ENCODE data around the gene ESPL1. TPM values are rescaled to one million over a fixed set of nuclear protein-coding genes. Genes with fewer than 3 reads are reported as not detected.

The ESPL1 gene
- polyA plus RNA-seq, 1 donor, result 31.2 TPM

DNA sequence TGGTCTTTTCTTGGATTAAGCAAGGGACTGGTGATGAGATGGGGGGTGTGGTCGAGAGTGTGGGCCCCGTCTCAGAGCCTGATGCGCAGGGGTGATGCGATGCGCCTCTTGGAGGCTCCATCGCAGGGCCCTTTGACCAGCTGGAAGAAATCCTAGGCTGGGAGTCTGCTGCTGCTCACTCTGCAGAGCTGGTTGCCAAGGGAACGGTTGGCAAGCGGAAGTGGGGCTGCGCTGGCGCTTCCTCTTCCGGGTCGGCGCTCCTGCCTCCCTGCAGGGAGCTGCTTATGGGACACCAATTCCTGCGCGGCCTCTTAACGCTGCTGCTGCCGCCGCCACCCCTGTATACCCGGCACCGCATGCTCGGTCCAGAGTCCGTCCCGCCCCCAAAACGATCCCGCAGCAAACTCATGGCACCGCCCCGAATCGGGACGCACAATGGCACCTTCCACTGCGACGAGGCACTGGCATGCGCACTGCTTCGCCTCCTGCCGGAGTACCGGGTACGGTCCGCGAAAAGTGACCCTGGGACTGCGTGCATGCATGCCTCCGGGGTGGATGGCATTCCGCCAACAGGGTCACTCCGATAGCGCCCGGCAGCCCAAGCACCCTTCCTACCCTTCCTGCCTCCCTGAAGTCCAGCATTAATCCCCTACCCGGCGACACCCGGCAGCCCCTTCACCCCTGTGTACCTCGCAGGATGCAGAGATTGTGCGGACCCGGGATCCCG, 31.5 kb downstream of the ESPL1 start, which contains the start of gene MYG1:
Gene MYG1 (plus strand): TSS at position 242 of the 727 bp plus-strand sequence. CDS start 43 bp downstream, at position 285.
- Histone ChIP-seq H3K27ac (ENCODE audit: low read length) (peak within 1 kb of the TSS; percentile 46), H3K36me3 (ENCODE audit: control insufficient read depth, insufficient read depth, low read length) (peaks cover 37% of the 10 kb centered on the region), H3K4me1 (ENCODE audit: control insufficient read depth, insufficient read depth, low read length) (peaks cover 15% of the 10 kb centered on the region), H3K4me3 (ENCODE audit: low read length) (peak within 1 kb of the TSS; percentile 78), H3K9me3 (ENCODE audit: control insufficient read depth, low read depth, low read length) (no peaks in the 10 kb centered on the region), H3K27me3 (ENCODE audit: control insufficient read depth, insufficient read depth, low read length) (no peaks in the 10 kb centered on the region)
- WGBS (ENCODE audit: insufficient coverage, low lambda C conversion rate), result no CpG with 5 or more reads among the region's 51 CpGs
- DNase-seq, result peak; percentile 90 to 94

DNA sequence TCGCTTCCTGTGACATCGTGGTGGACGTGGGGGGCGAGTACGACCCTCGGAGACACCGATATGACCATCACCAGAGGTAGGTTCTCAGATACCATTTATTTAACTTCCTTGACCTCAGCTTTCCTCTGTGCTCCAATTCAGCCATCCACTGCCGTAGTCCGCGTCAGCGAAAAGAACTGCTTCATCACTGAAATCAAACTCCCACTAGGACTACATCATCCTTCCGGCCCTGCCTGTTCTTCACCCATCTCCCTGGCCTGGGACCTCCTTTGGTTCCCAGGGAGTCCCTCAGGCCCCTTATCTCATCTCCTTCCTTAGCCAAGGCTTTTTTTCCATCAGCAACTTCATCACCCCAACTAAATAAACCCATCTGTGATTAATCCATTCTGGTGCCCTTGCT, 32.1 kb downstream of the ESPL1 start:
- no peak for DNase-seq
- H3K27ac ChIP-seq (ENCODE audit: low read length), result peak overlapping the region; percentile 46
- peaks cover 10% of the 10 kb centered on the region for H3K4me1 ChIP-seq (ENCODE audit: control insufficient read depth, insufficient read depth, low read length)
- H3K9me3 ChIP-seq (ENCODE audit: control insufficient read depth, low read depth, low read length), result no peaks in the 10 kb centered on the region
- H3K27me3 ChIP-seq (ENCODE audit: control insufficient read depth, insufficient read depth, low read length), result no peaks in the 10 kb centered on the region
- peak overlapping the region; percentile 78 for H3K4me3 ChIP-seq (ENCODE audit: low read length)
- WGBS (ENCODE audit: insufficient coverage, low lambda C conversion rate), result no CpG with 5 or more reads among the region's 12 CpGs
- peaks cover 37% of the 10 kb centered on the region for H3K36me3 ChIP-seq (ENCODE audit: control insufficient read depth, insufficient read depth, low read length)

- Histone ChIP-seq H3K9me3 (ENCODE audit: control insufficient read depth, low read depth, low read length) (no peaks in the 10 kb centered on the region), H3K4me3 (ENCODE audit: low read length) (no peak overlapping the region), H3K27me3 (ENCODE audit: control insufficient read depth, insufficient read depth, low read length) (no peaks in the 10 kb centered on the region), H3K27ac (ENCODE audit: low read length) (no peak overlapping the region), H3K36me3 (ENCODE audit: control insufficient read depth, insufficient read depth, low read length) (peaks cover 55% of the 10 kb centered on the region), H3K4me1 (ENCODE audit: control insufficient read depth, insufficient read depth, low read length) (peaks cover 6% of the 10 kb centered on the region)
- DNase-seq, result no peak
- WGBS (ENCODE audit: insufficient coverage, low lambda C conversion rate), result no CpG with 5 or more reads among the region's 5 CpGs
Measured at GRCh38 chr12:53302903-53303302, 34.8 kb downstream of the ESPL1 start.

DNA sequence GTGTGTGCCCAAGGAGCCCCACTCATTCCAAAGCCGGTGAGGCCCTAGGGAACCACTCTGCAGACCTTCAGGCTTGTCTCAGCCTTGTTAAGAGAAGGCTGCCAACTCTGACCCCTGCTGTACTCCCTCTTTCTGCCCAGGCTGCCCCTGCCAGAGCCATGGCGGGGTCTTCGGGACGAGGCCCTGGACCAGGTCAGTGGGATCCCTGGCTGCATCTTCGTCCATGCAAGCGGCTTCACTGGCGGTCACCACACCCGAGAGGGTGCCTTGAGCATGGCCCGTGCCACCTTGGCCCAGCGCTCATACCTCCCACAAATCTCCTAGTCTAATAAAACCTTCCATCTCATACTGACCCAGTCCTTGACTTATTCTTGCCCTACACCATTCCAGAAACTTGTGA, 38.7 kb downstream of the ESPL1 start:
- Histone ChIP-seq H3K4me1 (ENCODE audit: control insufficient read depth, insufficient read depth, low read length) (no peaks in the 10 kb centered on the region), H3K36me3 (ENCODE audit: control insufficient read depth, insufficient read depth, low read length) (peaks cover 73% of the 10 kb centered on the region), H3K27ac (ENCODE audit: low read length) (no peak overlapping the region), H3K27me3 (ENCODE audit: control insufficient read depth, insufficient read depth, low read length) (no peaks in the 10 kb centered on the region), H3K9me3 (ENCODE audit: control insufficient read depth, low read depth, low read length) (no peaks in the 10 kb centered on the region), H3K4me3 (ENCODE audit: low read length) (no peak overlapping the region)
- WGBS (ENCODE audit: insufficient coverage, low lambda C conversion rate), result no CpG with 5 or more reads among the region's 10 CpGs
- no peak for DNase-seq

- Histone ChIP-seq H3K4me1 (ENCODE audit: control insufficient read depth, insufficient read depth, low read length) (no peaks in the 10 kb centered on the region), H3K9me3 (ENCODE audit: control insufficient read depth, low read depth, low read length) (no peaks in the 10 kb centered on the region), H3K27me3 (ENCODE audit: control insufficient read depth, insufficient read depth, low read length) (no peaks in the 10 kb centered on the region), H3K27ac (ENCODE audit: low read length) (no peak overlapping the region), H3K4me3 (ENCODE audit: low read length) (no peak overlapping the region), H3K36me3 (ENCODE audit: control insufficient read depth, insufficient read depth, low read length) (peaks cover 59% of the 10 kb centered on the region)
- no CpG with 5 or more reads among the region's 4 CpGs for WGBS (ENCODE audit: insufficient coverage, low lambda C conversion rate)
- no peak for DNase-seq
Measured at GRCh38 chr12:53308276-53308675, 40.2 kb downstream of the ESPL1 start.

GRCh38 chr12:53313996-53314395, 45.9 kb downstream of the ESPL1 start:
- 100% methylated on average over 1 of the region's 3 CpGs for WGBS (ENCODE audit: insufficient coverage, low lambda C conversion rate)
- Histone ChIP-seq H3K9me3 (ENCODE audit: control insufficient read depth, low read depth, low read length) (no peaks in the 10 kb centered on the region), H3K27me3 (ENCODE audit: control insufficient read depth, insufficient read depth, low read length) (no peaks in the 10 kb centered on the region), H3K27ac (ENCODE audit: low read length) (no peak overlapping the region), H3K36me3 (ENCODE audit: control insufficient read depth, insufficient read depth, low read length) (peaks cover 54% of the 10 kb centered on the region), H3K4me3 (ENCODE audit: low read length) (no peak overlapping the region), H3K4me1 (ENCODE audit: control insufficient read depth, insufficient read depth, low read length) (no peaks in the 10 kb centered on the region)
- DNase-seq, result no peak

DNA sequence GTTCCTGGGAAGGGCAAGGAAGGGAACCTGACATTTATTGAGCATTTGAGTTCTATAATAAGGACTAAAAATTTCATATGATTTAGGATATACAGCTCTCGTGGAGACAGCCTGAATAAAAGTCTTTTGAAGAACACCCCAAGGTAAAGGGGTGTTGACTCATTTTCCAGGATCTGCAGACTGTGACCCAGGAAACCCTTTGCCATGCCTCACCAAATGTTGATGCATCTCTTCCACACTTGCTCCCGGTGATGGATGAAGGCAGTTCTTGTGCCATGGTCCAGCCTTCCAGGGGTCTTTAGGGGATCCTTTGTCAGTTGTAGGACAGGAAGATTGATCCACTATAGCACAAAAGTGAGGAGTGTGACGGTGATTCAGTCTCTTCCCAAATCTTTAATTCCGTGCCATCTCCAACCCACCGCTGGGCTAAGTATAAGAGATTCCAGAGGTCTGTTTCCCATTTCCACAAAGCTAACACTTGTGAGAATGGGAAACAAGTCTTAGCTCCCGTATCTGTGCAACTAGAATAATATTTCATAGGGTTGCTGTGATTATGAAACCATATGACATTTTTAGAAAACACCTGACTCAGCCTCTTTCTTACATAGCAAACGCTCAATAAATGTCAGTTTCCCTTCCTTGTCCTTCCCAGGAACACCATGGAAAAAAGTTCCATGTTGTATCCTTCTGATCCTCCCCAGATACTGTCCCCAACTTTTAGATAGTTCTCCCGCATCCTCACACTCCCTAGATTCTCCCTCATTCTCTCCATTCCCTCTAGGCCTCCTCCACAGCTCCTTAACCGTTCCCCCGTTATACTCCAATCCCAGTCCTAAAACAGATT, 52.5 kb downstream of the ESPL1 start:
- Histone ChIP-seq H3K36me3 (ENCODE audit: control insufficient read depth, insufficient read depth, low read length) (peaks cover 26% of the 10 kb centered on the region), H3K27ac (ENCODE audit: low read length) (peak overlapping the region; percentile 95), H3K4me3 (ENCODE audit: low read length) (peak overlapping the region; percentile 86), H3K27me3 (ENCODE audit: control insufficient read depth, insufficient read depth, low read length) (peaks cover 7% of the 10 kb centered on the region), H3K4me1 (ENCODE audit: control insufficient read depth, insufficient read depth, low read length) (peaks cover 26% of the 10 kb centered on the region), H3K9me3 (ENCODE audit: control insufficient read depth, low read depth, low read length) (peaks cover 4% of the 10 kb centered on the region)
- WGBS (ENCODE audit: insufficient coverage, low lambda C conversion rate), result 0% methylated on average over 1 of the region's 10 CpGs
- DNase-seq, result no peak

GRCh38 chr12:53324113-53324778, 56.1 kb downstream of the ESPL1 start:
- H3K27me3 ChIP-seq (ENCODE audit: control insufficient read depth, insufficient read depth, low read length), result peaks cover 42% of the 10 kb centered on the region
- peaks cover 6% of the 10 kb centered on the region for H3K36me3 ChIP-seq (ENCODE audit: control insufficient read depth, insufficient read depth, low read length)
- DNase-seq, result peak in 1 of 2 donors; percentile 42
- H3K27ac ChIP-seq (ENCODE audit: low read length), result peak overlapping the region; percentile 11
- peaks cover 4% of the 10 kb centered on the region for H3K9me3 ChIP-seq (ENCODE audit: control insufficient read depth, low read depth, low read length)
- no CpG with 5 or more reads among the region's 28 CpGs for WGBS (ENCODE audit: insufficient coverage, low lambda C conversion rate)
- peaks cover 26% of the 10 kb centered on the region for H3K4me1 ChIP-seq (ENCODE audit: control insufficient read depth, insufficient read depth, low read length)
- H3K4me3 ChIP-seq (ENCODE audit: low read length), result peak overlapping the region; percentile 51

GRCh38 chr12:53324779-53325510, 56.8 kb downstream of the ESPL1 start:
- H3K36me3 ChIP-seq (ENCODE audit: control insufficient read depth, insufficient read depth, low read length), result peaks cover 2% of the 10 kb centered on the region
- peaks cover 26% of the 10 kb centered on the region for H3K4me1 ChIP-seq (ENCODE audit: control insufficient read depth, insufficient read depth, low read length)
- H3K9me3 ChIP-seq (ENCODE audit: control insufficient read depth, low read depth, low read length), result peaks cover 4% of the 10 kb centered on the region

More at GRCh38 chr12:53324779-53325510, 56.8 kb downstream of the ESPL1 start:
- DNase-seq, result peak; percentile 86 to 91
- Histone ChIP-seq H3K27ac (ENCODE audit: low read length) (peak overlapping the region; percentile 72), H3K27me3 (ENCODE audit: control insufficient read depth, insufficient read depth, low read length) (peaks cover 42% of the 10 kb centered on the region), H3K4me3 (ENCODE audit: low read length) (peak overlapping the region; percentile 51)
- WGBS (ENCODE audit: insufficient coverage, low lambda C conversion rate), result no CpG with 5 or more reads among the region's 69 CpGs
